K562 (cell line): ENCODE measurements around the gene GPRC5B. TPM values are rescaled to one million over a fixed set of nuclear protein-coding genes. Genes with fewer than 3 reads are reported as not detected.

Experiments used
- CBX8 ChIP-seq: fragments of 200-600 bp; sonication (generic); IDR thresholded peaks from 2 replicates; pipeline ENCODE4 v1.6.1; 2012; ENCODE audit warnings: borderline replicate concordance, mixed run types, low read depth, mild to moderate bottlenecking, moderate library complexity, mixed read lengths, low read length, control low read depth, inconsistent platforms; ENCODE audit not compliant: poor library complexity, severe bottlenecking; ENCODE audit errors: extremely low read depth
- CHD4 ChIP-seq: fragments of 200-600 bp; sonication (generic); IDR thresholded peaks from 3 replicates; pipeline ENCODE4 v1.6.1; 2012; ENCODE audit warnings: low read depth, mild to moderate bottlenecking, mixed read lengths, low read length, inconsistent platforms; ENCODE audit not compliant: insufficient read depth, insufficient replicate concordance, poor library complexity, severe bottlenecking
- HMGXB4 ChIP-seq: sonication (generic); formaldehyde crosslinking; IDR thresholded peaks from 2 replicates; pipeline ENCODE4 v1.8.1; 2023; ENCODE audit warnings: mild to moderate bottlenecking, missing genetic modification reagents
- MITF ChIP-seq: IDR thresholded peaks from 2 replicates; pipeline ENCODE4 v1.6.1; 2014; ENCODE audit warnings: antibody characterized with exemption
- NFIC ChIP-seq: fragments of 450-650 bp; IDR thresholded peaks from 2 replicates; pipeline ENCODE4 v1.6.1; 2017; ENCODE audit warnings: mild to moderate bottlenecking, inconsistent platforms
- POLR2AphosphoS2 ChIP-seq: IDR thresholded peaks from 2 replicates; pipeline ENCODE4 v1.6.1; 2012; ENCODE audit warnings: low read length, improper control_type of control experiment
- RUNX1 ChIP-seq: sonication (generic); IDR thresholded peaks from 2 replicates; pipeline ENCODE4 v1.6.1; 2016; ENCODE audit warnings: antibody characterized with exemption, low read depth
- SMARCA5 ChIP-seq: fragments of 450-650 bp; IDR thresholded peaks from 2 replicates; pipeline ENCODE4 v1.6.1; 2016
- STAG1 ChIP-seq: sonication (generic); formaldehyde crosslinking; IDR thresholded peaks from 2 replicates; pipeline ENCODE4 v1.5.0; 2020; ENCODE audit warnings: missing genetic modification reagents, borderline replicate concordance
- STAT5B ChIP-seq: fragments of 250-450 bp; sonication (Bioruptor Pico); IDR thresholded peaks from 2 replicates; pipeline ENCODE4 v1.8.0; 2021; ENCODE audit warnings: mild to moderate bottlenecking, inconsistent platforms
- TAF15 ChIP-seq: fragments of 200-400 bp; formaldehyde crosslinking; IDR thresholded peaks from 2 replicates; pipeline ENCODE4 v1.6.1; 2017; ENCODE audit warnings: mild to moderate bottlenecking, low read depth, low read length, moderate library complexity
- TAL1 ChIP-seq: fragments of 450-650 bp; IDR thresholded peaks from 2 replicates; pipeline ENCODE4 v1.6.1; 2016; ENCODE audit warnings: mild to moderate bottlenecking
- TSHZ1 ChIP-seq: fragments of 250-450 bp; sonication (Bioruptor Pico); IDR thresholded peaks from 2 replicates; pipeline ENCODE4 v1.4.0; 2020; ENCODE audit warnings: mild to moderate bottlenecking, moderate library complexity
- WHSC1 ChIP-seq: IDR thresholded peaks from one replicate; pipeline ENCODE4 v1.6.1; 2012; ENCODE audit warnings: low read length, control low read depth, inconsistent platforms
- YBX1 ChIP-seq: fragments of 450-650 bp; IDR thresholded peaks from 2 replicates; pipeline ENCODE4 v1.7.1; 2016; ENCODE audit warnings: mild to moderate bottlenecking
- ZBTB1 ChIP-seq: sonication (generic); formaldehyde crosslinking; IDR thresholded peaks from 2 replicates; pipeline ENCODE4 v1.8.1; 2023; ENCODE audit warnings: missing genetic modification reagents, low read depth, mild to moderate bottlenecking, borderline replicate concordance
- ZNF121 ChIP-seq: sonication (generic); formaldehyde crosslinking; conservative IDR thresholded peaks from 2 replicates; pipeline ENCODE4 v1.8.0; 2022; ENCODE audit warnings: missing genetic modification reagents
- ZNF217 ChIP-seq: sonication (generic); formaldehyde crosslinking; IDR thresholded peaks from 2 replicates; pipeline ENCODE4 v1.8.0; 2022; ENCODE audit warnings: mild to moderate bottlenecking, missing genetic modification reagents
- ZNF696 ChIP-seq: fragments of 250-450 bp; sonication (Bioruptor Pico); conservative IDR thresholded peaks from 2 replicates; pipeline ENCODE4 v1.4.0; 2020; ENCODE audit warnings: mild to moderate bottlenecking, moderate library complexity
- ZNF79 ChIP-seq: fragments of 250-450 bp; sonication (Bioruptor Pico); IDR thresholded peaks from 2 replicates; pipeline ENCODE4 v1.4.0; 2020; ENCODE audit warnings: low read depth, mild to moderate bottlenecking, moderate library complexity
- ZSCAN32 ChIP-seq: fragments of 450-650 bp; formaldehyde crosslinking; IDR thresholded peaks from 2 replicates; pipeline ENCODE4 v1.4.0; 2020; ENCODE audit warnings: mild to moderate bottlenecking, moderate library complexity
- polyA plus RNA-seq, 8 experiments: library from polyadenylated mRNA; depleted of rRNA in 4 of 8; stranded (reverse) in 5 of 8; unstranded in 3 of 8; fragments of >200 nt; fragmentation: Nextera tagmentation in 2 of 8; fragmentation: Illumina TruSeq in 1 of 8; extraction: Ambion mirVana in 2 of 8; extraction: Trizol in 1 of 8; gene quantifications; 2 replicates each; pipeline versions ENCODE4 v1.2.1 to v1.2.3, GENCODE V29; 2011 to 2014; ENCODE audit warnings: inconsistent platforms in 1 of 8, missing spikeins in 1 of 8
- total RNA-seq, 7 experiments: library from RNA; depleted of rRNA in 6 of 7; stranded (reverse); fragments of >200 nt in 6 of 7; fragmentation: Illumina TruSeq in 2 of 7; extraction: Trizol in 2 of 7; gene quantifications; 2 replicates each; pipeline versions ENCODE4 v1.2.1 to v1.2.3, GENCODE V29; 2011 to 2021; ENCODE audit warnings: low replicate concordance in 1 of 7
- TF ChIP-seq, protein P1 (sequence below): sonication (generic); formaldehyde crosslinking; IDR thresholded peaks from 2 replicates; pipeline ENCODE4 v1.9.0; 2022; ENCODE audit warnings: mild to moderate bottlenecking, missing genetic modification reagents

GPRC5B gene
- total and polyA plus RNA-seq, 9 of the 15 experiments (the other 6 are each of a cell fraction or from before 2014, with no cell fraction given): 0.65 to 5.5 (median 1.3) TPM

- TF ChIP-seq, protein P1, sequence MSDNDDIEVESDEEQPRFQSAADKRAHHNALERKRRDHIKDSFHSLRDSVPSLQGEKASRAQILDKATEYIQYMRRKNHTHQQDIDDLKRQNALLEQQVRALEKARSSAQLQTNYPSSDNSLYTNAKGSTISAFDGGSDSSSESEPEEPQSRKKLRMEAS: no peak
- TF ChIP-seq STAG1 (CRISPR knock-in tag) (no peak), ZNF79 (no peak), NFIC (peak; percentile 55; the same call in 1 of the 2 replicates), RUNX1 (no peak), TAF15 (no peak), TAL1 (peak; percentile 87), ZNF121 (no peak), ZBTB1 (CRISPR knock-in tag) (no peak), ZNF696 (CRISPR knock-in tag) (no peak), MITF (no peak), CHD4 (no peak), WHSC1 (no peak), ZNF217 (CRISPR knock-in tag) (no peak), STAT5B (CRISPR knock-in tag) (no peak), CBX8 (no peak), POLR2AphosphoS2 (no peak), YBX1 (no peak), ZSCAN32 (CRISPR knock-in tag) (no peak), TSHZ1 (CRISPR knock-in tag) (no peak), HMGXB4 (CRISPR knock-in tag) (no peak), SMARCA5 (no peak)
Measured at GRCh38 chr16:19842426-19843157, 42.1 kb downstream of the GPRC5B start (continued).
